ENCODE measurements around the gene TSC2. TPM values are rescaled to one million over a fixed set of nuclear protein-coding genes. Genes with fewer than 3 reads are reported as not detected.

Gene TSC2
- total and polyA plus RNA-seq, 2 of the 13 experiments (the other 11 are each of a cell fraction or from before 2014, with no cell fraction given): 19.6 to 40.4 TPM

GRCh38 chr16:2023092-2024031 lies 24.4 kb upstream of the TSC2 start (continued):
- TF ChIP-seq, protein P1, sequence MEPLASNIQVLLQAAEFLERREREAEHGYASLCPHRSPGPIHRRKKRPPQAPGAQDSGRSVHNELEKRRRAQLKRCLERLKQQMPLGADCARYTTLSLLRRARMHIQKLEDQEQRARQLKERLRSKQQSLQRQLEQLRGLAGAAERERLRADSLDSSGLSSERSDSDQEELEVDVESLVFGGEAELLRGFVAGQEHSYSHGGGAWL (CRISPR knock-in tag; IDR thresholded peaks at IDR 0.05): peak; percentile 26
- TF ChIP-seq, protein P2, sequence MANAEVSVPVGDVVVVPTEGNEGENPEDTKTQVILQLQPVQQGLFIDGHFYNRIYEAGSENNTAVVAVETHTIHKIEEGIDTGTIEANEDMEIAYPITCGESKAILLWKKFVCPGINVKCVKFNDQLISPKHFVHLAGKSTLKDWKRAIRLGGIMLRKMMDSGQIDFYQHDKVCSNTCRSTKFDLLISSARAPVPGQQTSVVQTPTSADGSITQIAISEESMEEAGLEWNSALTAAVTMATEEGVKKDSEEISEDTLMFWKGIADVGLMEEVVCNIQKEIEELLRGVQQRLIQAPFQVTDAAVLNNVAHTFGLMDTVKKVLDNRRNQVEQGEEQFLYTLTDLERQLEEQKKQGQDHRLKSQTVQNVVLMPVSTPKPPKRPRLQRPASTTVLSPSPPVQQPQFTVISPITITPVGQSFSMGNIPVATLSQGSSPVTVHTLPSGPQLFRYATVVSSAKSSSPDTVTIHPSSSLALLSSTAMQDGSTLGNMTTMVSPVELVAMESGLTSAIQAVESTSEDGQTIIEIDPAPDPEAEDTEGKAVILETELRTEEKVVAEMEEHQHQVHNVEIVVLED (CRISPR knock-in tag; IDR thresholded peaks at IDR 0.05; ENCODE audit: borderline replicate concordance): peak; percentile 64; the same call in 1 of the 2 replicates
- peak; percentile 53; the same call in 1 of the 2 replicates for TF ChIP-seq PHF20 (CRISPR knock-in tag; IDR thresholded peaks at IDR 0.05)
- TF ChIP-seq ZNF430 (CRISPR knock-in tag; IDR thresholded peaks at IDR 0.05): 0 out of 2 replicates have a peak, but pooled peaks have one; percentile 38
- TF ChIP-seq ARID3A (IDR thresholded peaks at IDR 0.05; ENCODE audit: low read depth, low read length): no peak
- TF ChIP-seq ZNF570 (CRISPR knock-in tag; IDR thresholded peaks at IDR 0.05; ENCODE audit: borderline replicate concordance): no peak
- no peak for TF ChIP-seq HOXA7 (CRISPR knock-in tag; IDR thresholded peaks at IDR 0.05)
- TF ChIP-seq ZNF207 (IDR thresholded peaks at IDR 0.05; ENCODE audit: borderline replicate concordance): no peak
- 0 out of 2 replicates have a peak, but pooled peaks have one; percentile 39 for TF ChIP-seq ZSCAN25 (CRISPR knock-in tag; IDR thresholded peaks at IDR 0.05)
- TF ChIP-seq MAF1 (CRISPR knock-in tag; IDR thresholded peaks at IDR 0.05; ENCODE audit: borderline replicate concordance): no peak
- peak; percentile 35 for TF ChIP-seq SRSF1 (optimal IDR thresholded peaks at IDR 0.05; ENCODE audit: low read depth, low read length)
- TF ChIP-seq ZNF274 (CRISPR knock-in tag; IDR thresholded peaks at IDR 0.05): 0 out of 2 replicates have a peak, but pooled peaks have one; percentile 33
- TF ChIP-seq ZNF512 (CRISPR knock-in tag; IDR thresholded peaks at IDR 0.05): no peak
- TF ChIP-seq NR2F6 (IDR thresholded peaks at IDR 0.05): no peak
- TF ChIP-seq NR2F6 (CRISPR knock-in tag; IDR thresholded peaks at IDR 0.05): peak; percentile 22; the same call in 1 of the 2 replicates
- TF ChIP-seq E2F1 (CRISPR knock-in tag; IDR thresholded peaks at IDR 0.05): 0 out of 2 replicates have a peak, but pooled peaks have one; percentile 40
- no peak for TF ChIP-seq MLXIP (CRISPR knock-in tag; IDR thresholded peaks at IDR 0.05; ENCODE audit: borderline replicate concordance)
